ENCODE measurements around the gene LRRC27. TPM values are rescaled to one million over a fixed set of nuclear protein-coding genes. Genes with fewer than 3 reads are reported as not detected.

The LRRC27 gene
- total RNA-seq, 4 donors from 2014 or later: 5.9 to 69.5 (median 8.3) TPM; not detected in 1

DNA sequence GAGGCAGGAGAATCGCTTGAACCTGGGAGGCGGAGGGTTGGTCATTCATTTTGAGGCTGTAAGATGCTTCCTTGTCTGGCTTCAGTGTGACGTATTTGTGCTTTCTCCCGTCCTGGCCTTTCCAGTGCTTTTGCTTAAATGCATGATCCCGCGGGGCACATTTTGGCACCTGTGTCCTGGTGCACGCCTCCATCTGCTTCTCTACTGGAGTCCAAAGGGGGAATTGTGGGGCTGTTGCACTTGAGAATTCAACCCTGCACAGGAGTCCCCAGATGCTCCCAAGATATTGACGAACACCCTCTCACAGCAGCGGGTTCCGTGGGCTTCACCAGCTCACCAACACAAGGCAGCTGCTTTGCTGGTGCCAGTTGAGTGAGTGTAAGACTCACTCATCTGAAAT, 10.3 kb upstream of the LRRC27 start:
- intact Hi-C loops (cut with DNase I; ENCODE audit: low total_unique reads): no loop called here

DNA sequence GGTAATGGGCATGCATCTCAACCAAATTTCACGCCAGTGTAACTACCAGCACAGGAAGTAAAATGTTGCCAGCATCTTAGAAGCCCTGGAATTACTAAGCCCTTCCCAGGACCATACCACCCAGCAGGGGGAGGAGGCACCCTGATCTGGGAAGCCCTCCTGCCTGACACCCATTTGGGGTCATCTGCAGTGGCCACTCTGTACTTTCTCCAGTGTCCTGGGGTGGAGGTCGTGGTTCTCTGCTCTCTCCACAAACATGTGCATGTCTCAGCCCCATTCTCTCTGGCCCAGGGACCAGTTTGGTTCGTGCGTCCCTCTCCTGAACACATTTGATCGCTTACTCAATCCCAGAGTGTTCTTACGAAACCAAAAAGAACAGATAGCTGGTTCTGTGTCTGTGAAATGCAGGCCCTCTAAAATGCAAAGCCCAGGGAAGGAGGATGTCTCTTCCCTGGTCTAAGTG, 9.4 kb upstream of the LRRC27 start:
- WGBS, 2 donors (ENCODE audit: low coverage in 1 of 2): 71 to 80% methylated on average over 1 to 6 of the region's 6 CpGs
- Histone ChIP-seq H3K9me3 (no peaks in the 10 kb centered on the region), H3K27me3 (no peaks in the 10 kb centered on the region), H3K27ac (no peak overlapping the region), H3K4me1 (no peaks in the 10 kb centered on the region), H3K36me3 (no peaks in the 10 kb centered on the region), H3K4me3 (no peak overlapping the region)
- intact Hi-C loops (cut with DNase I; ENCODE audit: low total_unique reads) (no loop called here), in situ Hi-C loops (cut with MboI; ENCODE audit: low pct_ligation_motif_present in 1 of 4, low pct_unique_long_range_greater_than_20kb in 1 of 4, low sequenced_read_pairs in 3 of 4) (no loop called here)
- no peak for DNase-seq
- no peak for TF ChIP-seq POLR2AphosphoS5 (IDR thresholded peaks at IDR 0.05)
- TF ChIP-seq, protein P1, sequence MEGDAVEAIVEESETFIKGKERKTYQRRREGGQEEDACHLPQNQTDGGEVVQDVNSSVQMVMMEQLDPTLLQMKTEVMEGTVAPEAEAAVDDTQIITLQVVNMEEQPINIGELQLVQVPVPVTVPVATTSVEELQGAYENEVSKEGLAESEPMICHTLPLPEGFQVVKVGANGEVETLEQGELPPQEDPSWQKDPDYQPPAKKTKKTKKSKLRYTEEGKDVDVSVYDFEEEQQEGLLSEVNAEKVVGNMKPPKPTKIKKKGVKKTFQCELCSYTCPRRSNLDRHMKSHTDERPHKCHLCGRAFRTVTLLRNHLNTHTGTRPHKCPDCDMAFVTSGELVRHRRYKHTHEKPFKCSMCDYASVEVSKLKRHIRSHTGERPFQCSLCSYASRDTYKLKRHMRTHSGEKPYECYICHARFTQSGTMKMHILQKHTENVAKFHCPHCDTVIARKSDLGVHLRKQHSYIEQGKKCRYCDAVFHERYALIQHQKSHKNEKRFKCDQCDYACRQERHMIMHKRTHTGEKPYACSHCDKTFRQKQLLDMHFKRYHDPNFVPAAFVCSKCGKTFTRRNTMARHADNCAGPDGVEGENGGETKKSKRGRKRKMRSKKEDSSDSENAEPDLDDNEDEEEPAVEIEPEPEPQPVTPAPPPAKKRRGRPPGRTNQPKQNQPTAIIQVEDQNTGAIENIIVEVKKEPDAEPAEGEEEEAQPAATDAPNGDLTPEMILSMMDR (IDR thresholded peaks at IDR 0.05): no peak
- TF ChIP-seq POLR2A (IDR thresholded peaks at IDR 0.05): no peak
- no peak for TF ChIP-seq EP300 (IDR thresholded peaks at IDR 0.05; ENCODE audit: low read depth)

More for the DNA sequence above, 10.3 kb upstream of the LRRC27 start:
- Histone ChIP-seq H3K27ac (no peak overlapping the region), H3K36me3 (no peaks in the 10 kb centered on the region), H3K9me3 (no peaks in the 10 kb centered on the region), H3K27me3 (no peaks in the 10 kb centered on the region), H3K4me3 (no peak overlapping the region), H3K4me1 (no peaks in the 10 kb centered on the region)
- no peak for DNase-seq
- 80 to 88% methylated on average over 1 to 10 of the region's 10 CpGs for WGBS, 2 donors (ENCODE audit: low coverage in 1 of 2)
- TF ChIP-seq, protein P1 (IDR thresholded peaks at IDR 0.05): no peak
- TF ChIP-seq POLR2AphosphoS5 (IDR thresholded peaks at IDR 0.05) (no peak), POLR2A (IDR thresholded peaks at IDR 0.05) (no peak), EP300 (IDR thresholded peaks at IDR 0.05; ENCODE audit: low read depth) (no peak)
- in situ Hi-C loops (cut with MboI; ENCODE audit: low pct_ligation_motif_present in 1 of 4, low pct_unique_long_range_greater_than_20kb in 1 of 4, low sequenced_read_pairs in 3 of 4): no loop called here

DNA sequence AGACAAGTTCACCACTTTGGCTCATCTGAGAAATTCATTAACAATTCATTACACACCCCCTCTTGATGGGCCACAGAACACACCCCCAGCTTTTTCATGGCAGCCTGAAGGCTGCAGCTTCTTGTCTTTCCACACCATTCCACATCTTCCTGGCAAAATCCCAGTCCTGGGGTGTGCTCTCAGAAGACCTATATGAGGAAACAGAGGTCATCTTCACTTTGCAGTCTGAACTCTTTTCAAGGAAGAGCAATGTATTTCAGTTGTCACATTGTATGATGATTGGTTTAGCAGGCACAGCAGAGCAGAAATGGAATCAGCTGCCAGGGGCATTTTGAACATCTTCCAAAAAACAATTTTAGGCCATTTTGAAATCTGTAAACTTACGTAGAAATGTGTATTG, 7.8 kb upstream of the LRRC27 start:
- 87 to 94% methylated on average over 1 of the region's 1 CpG for WGBS, 2 donors (ENCODE audit: low coverage in 1 of 2)
- intact Hi-C loops (cut with DNase I; ENCODE audit: low total_unique reads) (no loop called here), in situ Hi-C loops (cut with MboI; ENCODE audit: low pct_ligation_motif_present in 1 of 4, low pct_unique_long_range_greater_than_20kb in 1 of 4, low sequenced_read_pairs in 3 of 4) (no loop called here)
- Histone ChIP-seq H3K4me1 (peaks cover 0 to 9% (median 0%) of the 10 kb centered on the region in 4 donors), H3K27ac (no peak overlapping the region), H3K27me3 (no peaks in the 10 kb centered on the region), H3K9me3 (no peaks in the 10 kb centered on the region), H3K36me3 (no peaks in the 10 kb centered on the region), H3K4me3 (no peak overlapping the region)
- no peak for TF ChIP-seq POLR2AphosphoS5 (IDR thresholded peaks at IDR 0.05)
- DNase-seq: no peak

DNA sequence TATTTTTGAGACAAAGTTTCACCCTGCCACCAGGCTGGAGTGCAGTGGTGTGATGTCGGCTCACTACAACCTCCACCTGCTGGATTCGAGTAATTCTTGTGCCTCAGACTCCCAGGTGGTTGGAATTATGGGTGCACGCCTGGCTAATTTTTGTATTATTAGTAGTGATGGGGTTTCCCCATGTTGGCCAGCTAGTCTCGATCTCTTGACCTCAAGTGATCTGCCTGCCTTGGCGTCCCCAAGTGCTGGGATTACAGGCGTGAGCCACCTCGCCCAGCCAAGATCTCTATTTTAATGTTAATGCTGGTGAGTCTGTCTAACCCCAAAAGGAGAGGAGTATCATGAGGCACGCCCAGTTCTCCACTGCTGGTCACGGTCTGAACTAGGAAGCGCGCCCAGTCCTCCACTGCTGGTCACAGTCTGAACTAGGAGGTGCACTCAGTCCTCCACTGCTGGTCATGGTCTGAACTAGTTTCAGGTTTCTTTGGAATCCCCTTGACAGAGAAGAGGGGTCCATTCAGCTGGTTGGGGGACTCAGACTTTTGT, 5.6 kb upstream of the LRRC27 start:
- DNase-seq: no peak
- TF ChIP-seq EP300 (IDR thresholded peaks at IDR 0.05; ENCODE audit: low read depth) (no peak), POLR2A (IDR thresholded peaks at IDR 0.05) (no peak), POLR2AphosphoS5 (IDR thresholded peaks at IDR 0.05) (no peak)
- TF ChIP-seq, protein P1 (IDR thresholded peaks at IDR 0.05): no peak
- Histone ChIP-seq H3K27ac (no peak overlapping the region), H3K9me3 (no peaks in the 10 kb centered on the region), H3K4me3 (no peak overlapping the region), H3K36me3 (no peaks in the 10 kb centered on the region), H3K27me3 (no peaks in the 10 kb centered on the region), H3K4me1 (peaks cover 0 to 25% (median 5%) of the 10 kb centered on the region in 4 donors)
- intact Hi-C loops (cut with DNase I; ENCODE audit: low total_unique reads) (no loop called here), in situ Hi-C loops (cut with MboI; ENCODE audit: low pct_ligation_motif_present in 1 of 4, low pct_unique_long_range_greater_than_20kb in 1 of 4, low sequenced_read_pairs in 3 of 4) (loop anchor here in 1 of 4 donors (25.0 kb wide), 1 partner anchor 89 kb away; no protein-coding TSS in a partner anchor)
- WGBS, 2 donors (ENCODE audit: low coverage in 1 of 2): 79 to 100% methylated on average over 3 to 11 of the region's 11 CpGs

DNA sequence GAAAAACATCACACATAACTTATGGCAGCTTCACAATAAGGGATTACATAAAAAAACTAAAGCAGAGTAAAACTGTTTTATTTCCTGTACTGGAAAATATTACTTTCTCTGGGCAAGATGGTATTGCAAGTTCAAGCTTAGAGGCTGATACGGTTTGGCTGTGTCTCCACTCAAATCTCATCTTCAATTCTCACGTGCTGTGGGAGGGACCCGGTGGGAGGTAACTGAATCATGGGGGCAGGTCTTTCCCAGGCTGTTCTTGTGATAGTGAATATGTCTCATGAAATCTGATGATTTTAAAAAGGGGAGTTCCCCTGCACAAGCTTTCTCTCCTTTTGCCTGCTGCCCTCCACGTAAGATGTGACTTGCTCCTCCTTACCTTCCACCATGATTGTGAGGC, 5.1 kb upstream of the LRRC27 start:
- H3K9me3 ChIP-seq: no peaks in the 10 kb centered on the region
- H3K27ac ChIP-seq: no peak overlapping the region
- H3K4me3 ChIP-seq: no peak overlapping the region
- TF ChIP-seq EP300 (IDR thresholded peaks at IDR 0.05; ENCODE audit: low read depth) (no peak), POLR2A (IDR thresholded peaks at IDR 0.05) (no peak), POLR2AphosphoS5 (IDR thresholded peaks at IDR 0.05) (no peak)
- TF ChIP-seq, protein P1 (IDR thresholded peaks at IDR 0.05): no peak
- intact Hi-C loops (cut with DNase I; ENCODE audit: low total_unique reads) (no loop called here), in situ Hi-C loops (cut with MboI; ENCODE audit: low pct_ligation_motif_present in 1 of 4, low pct_unique_long_range_greater_than_20kb in 1 of 4, low sequenced_read_pairs in 3 of 4) (loop anchor here in 1 of 4 donors (25.0 kb wide), 1 partner anchor 90 kb away; no protein-coding TSS in a partner anchor)
- no peaks in the 10 kb centered on the region for H3K36me3 ChIP-seq
- H3K4me1 ChIP-seq: peaks cover 0 to 25% (median 5%) of the 10 kb centered on the region in 4 donors
- no peak for DNase-seq
- no peaks in the 10 kb centered on the region for H3K27me3 ChIP-seq
- WGBS, 2 donors (ENCODE audit: low coverage in 1 of 2): 49 to 75% methylated on average over 4 of the region's 4 CpGs

Data from transverse colon (tissue), 4 donors.